COR-L47 (cell line): ENCODE results near the gene ERI3.
A peak's percentile ranks its signal among the peaks of the same experiment; 100 is the strongest.

Source experiments
- DNase-seq: peaks from one replicate; lab custom pipeline; 2025; lab: John Stamatoyannopoulos, UW

ERI3 gene, protein sequence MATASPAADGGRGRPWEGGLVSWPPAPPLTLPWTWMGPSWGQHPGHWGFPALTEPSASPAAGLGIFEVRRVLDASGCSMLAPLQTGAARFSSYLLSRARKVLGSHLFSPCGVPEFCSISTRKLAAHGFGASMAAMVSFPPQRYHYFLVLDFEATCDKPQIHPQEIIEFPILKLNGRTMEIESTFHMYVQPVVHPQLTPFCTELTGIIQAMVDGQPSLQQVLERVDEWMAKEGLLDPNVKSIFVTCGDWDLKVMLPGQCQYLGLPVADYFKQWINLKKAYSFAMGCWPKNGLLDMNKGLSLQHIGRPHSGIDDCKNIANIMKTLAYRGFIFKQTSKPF

DNA sequence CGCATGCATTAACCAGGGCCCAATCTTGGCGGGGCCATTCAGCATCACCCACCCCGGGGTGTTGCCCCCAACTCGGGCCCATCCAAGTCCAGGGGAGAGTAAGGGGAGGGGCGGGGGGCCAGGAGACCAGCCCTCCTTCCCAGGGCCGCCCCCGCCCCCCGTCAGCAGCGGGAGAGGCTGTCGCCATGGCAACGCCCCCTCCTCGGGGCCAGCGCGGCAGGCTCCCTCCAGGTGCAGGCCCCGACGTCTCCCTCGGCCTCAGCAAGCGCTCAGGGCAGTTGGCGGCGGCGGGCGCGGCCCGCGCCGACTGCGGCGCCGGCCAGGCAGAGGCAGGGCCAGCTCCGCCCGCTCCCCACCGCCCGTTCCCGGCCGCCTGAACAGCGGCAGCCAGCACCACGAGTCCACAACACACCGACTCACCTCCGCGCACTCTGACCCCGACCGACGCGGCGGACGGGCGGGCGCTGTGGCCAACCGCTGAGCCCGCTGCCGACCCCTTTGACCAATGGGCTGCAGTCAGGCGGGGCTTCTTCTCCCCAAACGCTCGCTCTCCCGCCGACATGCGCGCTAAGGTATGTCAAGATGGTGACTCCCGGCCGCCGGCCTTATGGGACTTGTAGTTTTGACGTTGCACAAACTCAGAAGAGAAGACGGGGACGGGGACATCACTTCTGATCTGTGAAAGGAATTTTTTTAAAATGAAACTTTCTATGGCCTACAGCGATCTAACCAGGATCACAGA is at the start of gene ERI3:
Gene ERI3, minus strand, starts transcription at position 418 of the 742 bp plus-strand sequence. Its CDS starts 231 bp downstream, at position 187.
- peak; percentile 86 for DNase-seq

DNA sequence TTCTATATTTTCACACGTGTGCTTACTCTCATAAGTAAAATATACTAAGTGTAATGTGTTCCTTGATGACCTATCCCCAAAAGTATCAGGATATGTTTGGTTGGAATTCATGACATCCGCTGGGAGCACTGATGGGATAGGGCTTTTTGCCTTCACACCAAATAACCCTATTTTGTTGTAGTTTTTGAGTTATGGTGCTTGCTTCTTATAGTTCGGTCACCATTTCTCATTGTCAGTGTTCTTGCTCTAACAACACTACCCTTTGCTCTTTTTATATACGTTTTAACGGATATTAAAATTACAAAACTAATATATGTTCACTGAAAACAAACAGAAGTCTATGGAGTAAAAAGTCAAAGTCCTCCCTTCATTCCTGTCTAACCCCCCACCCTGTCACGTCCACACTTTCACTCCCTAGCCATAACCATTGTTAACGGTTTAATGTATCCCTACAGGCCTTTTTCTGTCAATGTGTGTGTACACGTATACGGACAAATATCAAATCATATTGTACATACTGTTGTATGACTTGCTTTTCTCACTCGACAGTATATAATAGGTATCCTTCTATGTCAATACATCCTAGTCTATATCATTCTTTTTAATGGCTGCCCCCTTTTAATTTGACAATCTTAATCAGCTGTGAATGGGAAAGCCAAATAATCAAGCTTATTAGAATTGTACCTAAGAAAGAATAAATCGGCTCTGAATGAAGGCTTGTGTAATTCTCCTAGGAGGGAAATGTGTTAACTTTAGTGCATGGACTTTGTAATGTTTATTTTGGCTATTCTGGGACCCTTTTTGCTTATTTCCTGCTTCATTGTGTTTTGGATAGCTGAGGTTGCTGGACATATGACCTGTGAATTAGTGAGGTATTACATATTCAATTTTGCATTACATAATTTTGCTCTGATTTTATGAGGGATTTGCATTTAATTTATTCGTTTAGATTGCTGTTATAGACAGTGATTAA is 46.5 kb upstream of the ERI3 start:
- no peak for DNase-seq

DNA sequence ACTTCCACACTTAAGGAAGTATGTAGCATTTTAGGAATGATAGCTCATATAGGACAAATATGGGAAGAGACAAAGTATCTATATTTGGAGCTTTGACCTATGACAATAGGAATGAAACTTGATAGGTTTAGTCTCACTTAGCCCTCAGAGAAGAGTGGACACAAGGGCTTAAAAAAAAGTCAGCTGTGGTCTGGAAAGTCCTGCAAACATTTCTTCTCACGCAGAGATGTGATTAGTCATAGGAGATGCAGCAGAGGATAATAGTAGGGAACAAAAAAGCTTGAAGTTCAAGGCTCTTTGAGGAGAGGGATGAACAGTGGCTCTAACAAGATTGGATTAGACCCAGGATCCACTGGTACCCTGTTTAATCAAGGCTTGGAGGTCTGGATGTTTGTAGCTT is 35.2 kb upstream of the ERI3 start:
- no peak for DNase-seq

DNA sequence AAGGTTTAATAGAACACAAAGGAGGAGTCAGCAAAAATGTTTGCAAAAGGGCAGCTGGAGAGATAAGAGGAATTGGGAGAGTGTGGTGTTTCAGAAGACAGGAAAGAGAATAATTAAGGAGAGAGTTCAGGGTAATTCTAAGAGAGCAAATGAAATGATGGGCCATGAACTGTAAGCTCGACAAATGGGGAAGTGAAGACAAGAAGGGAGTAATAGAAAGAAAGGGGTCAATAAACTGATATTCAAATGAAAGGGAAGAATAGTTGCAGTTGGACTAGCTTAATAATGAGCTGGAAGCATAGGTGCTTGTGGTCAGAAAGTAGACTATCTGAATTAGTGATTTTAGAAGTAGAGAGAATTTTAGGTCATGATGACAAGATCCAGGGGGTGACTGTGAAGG is 34.4 kb upstream of the ERI3 start:
- DNase-seq, result no peak

DNA sequence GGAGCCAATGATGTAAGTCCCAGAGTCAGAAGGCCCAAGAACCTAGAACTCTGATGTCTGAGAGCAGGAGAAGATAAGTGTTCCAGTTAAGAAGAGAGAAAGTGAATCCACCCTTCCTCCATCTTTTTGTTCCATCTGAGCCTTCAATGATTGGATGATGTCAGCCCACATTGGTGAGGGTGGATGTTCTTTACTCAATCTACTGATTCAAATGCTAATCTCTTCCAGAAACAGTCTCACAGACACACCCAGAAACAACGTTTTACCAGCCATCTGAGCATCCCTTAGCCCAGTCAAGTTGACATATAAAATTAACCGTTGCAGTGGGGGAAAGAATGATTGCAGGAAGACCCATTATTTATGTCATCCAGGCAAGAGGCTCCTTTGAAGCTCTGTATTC is 33.5 kb upstream of the ERI3 start:
- no peak for DNase-seq

DNA sequence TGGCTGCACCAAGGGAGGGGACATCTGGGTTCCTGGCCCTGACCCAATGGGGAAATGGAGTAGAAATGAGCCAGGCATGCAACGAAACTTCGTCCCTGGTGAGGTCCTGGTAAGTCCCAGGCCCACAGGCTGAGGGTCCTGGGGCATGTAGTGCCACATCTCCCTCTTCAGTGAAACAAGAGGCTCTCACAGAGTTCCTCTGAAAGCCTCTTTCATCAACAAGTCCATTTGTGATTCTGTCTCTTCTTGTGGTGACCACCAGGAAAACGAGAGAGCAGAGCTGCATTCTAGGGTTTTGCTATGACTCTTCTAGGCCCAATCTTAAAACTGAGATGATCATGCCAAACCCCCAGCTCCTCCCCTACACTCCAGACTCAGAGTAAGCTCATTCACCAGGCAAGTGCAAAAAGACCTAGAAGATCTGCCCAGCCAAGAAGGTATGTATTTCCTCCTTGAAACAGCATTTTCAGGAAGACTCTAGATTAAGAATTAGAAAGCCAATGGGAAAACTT is 25.7 kb upstream of the ERI3 start:
- no peak for DNase-seq

DNA sequence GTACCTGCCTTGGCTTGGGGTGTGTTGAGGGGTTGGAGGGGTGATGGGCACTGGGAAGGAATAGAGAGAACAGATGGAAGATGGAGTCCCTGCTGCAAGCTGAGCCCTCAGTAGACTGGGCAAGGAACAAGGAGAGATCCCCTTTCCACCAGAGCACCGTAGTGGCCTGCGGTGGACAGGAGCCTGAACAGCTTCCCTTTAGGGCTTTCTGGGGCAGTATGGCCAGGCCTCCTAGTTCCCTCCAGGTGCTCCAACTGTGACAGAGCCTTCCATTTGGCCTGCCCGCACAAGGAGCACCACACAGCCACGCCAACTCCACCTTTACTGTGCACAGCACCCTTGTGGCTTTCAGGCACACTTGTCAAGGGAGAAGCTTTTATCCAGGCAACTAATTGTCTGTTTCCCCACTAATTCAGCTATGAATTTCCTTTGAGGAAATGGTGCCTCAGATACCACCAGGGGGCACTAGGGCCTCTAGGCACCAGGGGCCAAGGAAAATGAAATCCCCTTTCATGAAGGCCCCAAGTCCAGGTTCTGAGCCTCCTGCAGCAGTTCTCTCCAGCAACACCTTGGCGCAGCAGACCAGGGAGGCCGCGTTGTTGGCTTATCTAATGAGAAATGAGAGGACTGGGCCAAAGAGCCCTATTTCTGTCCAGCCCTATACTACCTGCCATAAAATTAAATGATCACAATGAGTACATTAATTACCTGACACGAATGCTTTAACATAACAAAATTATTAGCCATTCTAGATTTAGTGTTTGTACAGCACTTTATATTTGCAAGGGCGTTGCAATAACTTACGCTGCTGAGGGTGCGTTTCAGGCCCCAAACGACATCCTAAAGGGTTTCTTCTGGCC is 23.1 kb upstream of the ERI3 start:
- DNase-seq, result peak; percentile 45

DNA sequence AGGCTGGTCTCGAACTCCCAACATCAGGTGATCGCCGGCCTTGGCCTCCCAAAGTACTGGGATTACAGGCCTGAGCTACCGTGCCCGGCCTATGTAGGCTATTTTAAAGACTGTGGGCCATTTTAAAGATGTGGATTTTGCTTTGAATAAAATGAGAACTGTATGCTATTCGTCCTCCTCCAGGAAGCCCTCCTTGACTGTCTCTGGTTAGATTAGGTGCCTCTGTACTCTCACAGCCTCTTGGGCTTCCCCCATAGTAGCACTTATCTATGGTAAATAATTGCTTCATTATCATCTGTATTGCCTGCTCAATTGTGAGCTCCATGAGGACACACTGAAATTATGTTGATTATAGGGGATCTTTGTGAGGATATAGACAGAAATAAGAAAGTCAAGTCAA is 20.5 kb upstream of the ERI3 start:
- DNase-seq, result no peak

DNA sequence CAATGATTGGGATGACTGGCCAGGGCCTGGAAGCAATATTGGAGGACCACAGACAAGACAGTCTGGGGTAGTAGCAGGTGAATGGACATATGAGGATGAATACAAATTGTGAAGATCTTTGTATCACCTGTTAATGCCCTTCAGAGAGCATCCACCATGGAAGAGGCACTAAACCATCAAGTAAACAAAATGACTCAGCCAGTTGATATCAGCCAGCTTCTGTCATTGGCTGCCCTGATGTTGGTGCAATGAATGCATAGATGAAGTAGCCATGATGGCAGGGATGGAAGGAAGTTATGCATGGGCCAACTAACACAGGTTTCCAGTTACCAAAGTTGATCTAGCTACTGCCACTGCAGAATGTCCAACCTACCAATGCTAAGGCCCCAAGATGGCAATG is 16.1 kb upstream of the ERI3 start:
- DNase-seq, result no peak

DNA sequence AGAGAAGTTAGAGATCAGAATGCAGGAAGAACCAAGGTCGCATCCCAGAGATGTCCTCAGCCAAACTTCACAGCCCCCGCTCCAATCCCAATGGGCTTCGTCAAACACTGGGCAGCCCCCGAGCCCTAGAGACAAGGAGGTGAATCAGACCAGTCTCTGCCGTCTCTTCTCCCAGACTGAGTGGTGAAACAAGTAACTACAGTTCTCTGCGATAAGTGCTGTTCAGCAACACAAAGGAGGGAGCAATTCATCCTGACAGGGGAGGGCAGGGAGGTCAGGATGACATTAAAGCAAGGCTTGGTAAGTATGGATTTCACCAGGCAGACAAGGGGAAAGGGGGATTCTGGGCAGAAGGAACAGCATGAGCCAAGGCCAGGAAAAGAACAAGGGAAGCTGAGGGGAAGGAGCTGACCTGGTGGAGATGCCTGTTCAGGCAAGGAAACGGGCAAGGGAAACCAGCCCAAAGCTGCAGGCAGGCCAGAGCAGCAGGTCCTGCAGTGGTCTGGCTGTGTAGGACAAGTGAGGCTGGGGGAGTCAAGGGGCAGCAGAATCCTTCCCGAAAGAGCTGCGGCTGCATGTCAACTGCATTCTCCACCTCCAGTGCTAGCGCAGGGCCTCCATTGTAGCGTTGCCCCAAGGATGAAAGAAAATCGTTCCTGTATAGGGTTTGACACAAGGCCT is 13.6 kb upstream of the ERI3 start:
- DNase-seq, result no peak

DNA sequence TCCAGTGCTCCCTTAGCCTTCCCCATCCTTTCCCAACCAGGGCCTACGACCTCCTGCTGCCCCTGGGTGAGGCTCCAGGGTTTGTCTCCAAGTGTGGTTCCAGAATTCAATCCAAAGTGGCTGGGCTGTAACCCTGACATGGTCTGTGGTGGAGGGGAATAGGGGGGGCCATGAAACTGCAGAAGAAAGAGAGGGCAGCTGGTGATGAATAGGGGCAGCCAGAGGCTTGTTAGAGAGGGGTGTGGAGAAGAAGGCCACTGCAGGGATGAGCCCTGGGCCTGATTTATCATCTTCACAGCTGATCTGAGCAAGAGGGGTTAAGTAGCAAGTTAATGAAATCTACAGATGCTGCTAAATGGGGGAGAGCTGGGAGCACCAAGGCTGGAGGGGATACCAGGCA is 12.9 kb upstream of the ERI3 start:
- no peak for DNase-seq

DNA sequence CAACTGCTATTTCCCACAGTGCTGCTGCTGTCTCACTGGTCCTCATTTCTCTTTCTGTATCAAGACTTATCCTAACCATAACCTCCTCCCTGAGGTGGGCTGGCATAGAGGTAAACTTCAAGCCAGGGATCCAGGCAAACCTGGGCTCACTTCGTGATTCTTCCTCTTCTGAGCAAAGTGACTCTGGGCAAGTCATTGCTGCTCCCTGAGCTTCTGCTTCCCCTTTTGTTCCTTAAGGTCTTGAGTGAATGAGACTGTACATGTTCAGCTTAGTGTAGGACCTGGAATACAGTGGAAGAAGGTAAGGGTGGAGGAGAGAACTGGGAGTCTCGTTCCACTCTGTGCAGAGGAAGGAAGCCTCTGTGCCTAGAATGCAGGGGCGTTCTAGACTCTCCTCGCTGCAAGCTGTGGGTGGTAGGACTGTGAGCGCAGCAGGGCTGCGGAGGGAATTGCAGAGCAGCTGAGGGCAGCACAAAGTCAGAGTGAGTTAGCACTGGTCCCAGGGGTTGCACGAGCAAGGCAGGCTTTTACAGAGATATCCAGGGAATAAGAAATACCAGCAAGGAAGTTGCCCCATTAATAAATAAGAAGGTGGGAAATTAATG is 11.4 kb upstream of the ERI3 start:
- no peak for DNase-seq

DNA sequence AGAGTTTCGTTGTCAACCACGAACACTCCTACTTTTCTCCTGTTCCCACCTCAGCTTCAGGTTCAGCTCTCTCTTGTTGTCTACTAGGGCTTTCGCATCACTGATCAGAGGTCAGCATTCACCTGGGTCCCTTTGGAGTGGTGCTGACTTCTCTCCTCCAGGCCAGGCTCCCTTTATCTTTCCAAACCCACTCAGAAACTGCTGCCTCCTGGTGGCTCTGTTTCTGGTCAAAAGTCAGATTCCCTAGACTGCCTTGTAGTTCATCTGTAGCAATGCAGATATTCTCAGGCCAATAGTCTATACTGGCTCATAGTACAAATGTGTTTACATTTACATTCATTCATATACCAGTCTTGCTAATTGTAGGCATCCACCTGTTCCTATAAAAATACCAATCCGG is 6.4 kb upstream of the ERI3 start:
- DNase-seq, result no peak

DNA sequence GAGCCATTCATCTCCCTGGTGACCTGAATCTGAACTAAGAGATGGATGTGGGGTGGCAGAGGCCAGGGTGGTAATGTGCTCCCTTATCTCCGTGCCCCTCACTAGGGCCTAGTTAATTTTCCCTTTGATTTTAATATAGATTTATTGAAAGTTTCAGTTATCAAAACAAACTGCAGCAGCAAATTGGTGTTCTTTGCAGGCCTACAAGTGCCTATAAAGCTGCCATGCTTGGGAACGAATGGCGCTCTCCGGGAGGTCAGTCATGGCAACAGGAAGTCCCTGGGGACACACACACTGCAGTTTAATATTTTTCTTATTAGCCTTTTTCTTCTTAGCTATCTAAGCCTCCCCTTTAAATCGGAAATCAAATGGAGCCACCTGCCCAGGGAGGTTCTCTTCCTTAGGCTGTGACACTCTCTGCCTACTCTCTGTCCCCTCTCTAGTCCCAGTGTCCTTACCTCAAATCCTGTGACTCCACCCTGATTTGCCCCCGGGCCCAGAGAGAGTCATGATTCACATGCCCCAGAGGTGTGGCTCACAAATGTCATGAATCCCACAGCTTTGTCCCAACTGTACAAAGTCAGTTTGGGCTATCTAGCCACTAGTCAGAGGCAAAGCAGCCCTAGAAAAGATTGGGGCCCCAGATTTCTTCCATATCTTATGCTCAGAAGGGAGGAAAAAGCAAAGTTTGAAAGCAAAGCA is 4.3 kb upstream of the ERI3 start:
- DNase-seq, result no peak

DNA sequence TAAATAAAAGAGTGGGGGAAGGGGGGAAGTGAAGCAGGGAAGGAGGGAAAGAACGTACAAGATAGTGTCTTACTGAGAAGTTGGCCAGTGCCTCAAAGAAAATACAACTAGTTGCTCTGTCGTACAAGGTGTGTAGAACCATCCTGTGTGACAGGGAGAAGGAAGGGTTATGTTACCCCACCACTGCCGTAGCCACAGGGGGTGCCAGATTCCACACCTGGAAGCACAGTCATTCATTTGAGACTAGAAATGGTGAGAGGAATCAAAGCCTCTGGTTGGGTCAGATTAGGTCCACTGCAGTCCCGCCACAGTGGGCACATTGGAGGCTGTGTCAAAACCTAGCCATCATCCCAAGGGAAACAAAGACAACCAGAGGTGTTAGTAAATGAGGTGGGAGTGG is 2.7 kb upstream of the ERI3 start:
- no peak for DNase-seq

DNA sequence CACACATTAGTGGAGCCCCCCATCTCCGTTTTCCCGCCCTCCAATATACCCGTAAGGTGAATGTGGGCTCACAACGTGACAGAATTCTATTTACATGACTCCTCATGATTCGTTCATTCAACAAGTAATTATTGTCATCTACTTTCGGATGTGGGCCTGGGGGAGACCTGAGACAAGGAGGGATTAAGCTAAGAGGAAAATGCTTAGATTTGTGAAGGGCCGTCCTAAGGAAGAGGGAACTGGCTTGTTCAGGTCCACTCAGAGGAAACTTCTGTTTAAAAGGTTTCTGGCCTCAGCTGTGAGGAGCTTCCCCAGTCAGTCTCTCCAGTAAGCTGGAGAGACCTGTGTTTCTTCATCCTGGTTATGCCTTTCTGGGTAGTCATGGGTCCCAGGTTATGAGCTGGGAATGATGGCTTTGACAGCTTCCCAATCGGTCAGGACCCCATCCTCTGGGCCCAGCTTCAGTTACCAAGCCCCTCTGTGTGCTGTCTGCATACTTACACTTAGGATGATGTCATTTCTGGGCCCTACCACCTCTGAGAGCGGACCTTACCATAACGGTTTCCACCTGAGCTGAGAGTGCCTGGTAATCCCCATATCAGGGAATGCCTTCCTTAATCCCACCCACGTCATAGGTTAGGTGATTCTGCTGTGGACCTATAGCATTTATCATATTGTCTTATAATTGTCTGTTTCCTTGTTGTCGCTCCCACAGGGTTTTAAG is 687 bp upstream of the ERI3 start:
- no peak for DNase-seq

DNA sequence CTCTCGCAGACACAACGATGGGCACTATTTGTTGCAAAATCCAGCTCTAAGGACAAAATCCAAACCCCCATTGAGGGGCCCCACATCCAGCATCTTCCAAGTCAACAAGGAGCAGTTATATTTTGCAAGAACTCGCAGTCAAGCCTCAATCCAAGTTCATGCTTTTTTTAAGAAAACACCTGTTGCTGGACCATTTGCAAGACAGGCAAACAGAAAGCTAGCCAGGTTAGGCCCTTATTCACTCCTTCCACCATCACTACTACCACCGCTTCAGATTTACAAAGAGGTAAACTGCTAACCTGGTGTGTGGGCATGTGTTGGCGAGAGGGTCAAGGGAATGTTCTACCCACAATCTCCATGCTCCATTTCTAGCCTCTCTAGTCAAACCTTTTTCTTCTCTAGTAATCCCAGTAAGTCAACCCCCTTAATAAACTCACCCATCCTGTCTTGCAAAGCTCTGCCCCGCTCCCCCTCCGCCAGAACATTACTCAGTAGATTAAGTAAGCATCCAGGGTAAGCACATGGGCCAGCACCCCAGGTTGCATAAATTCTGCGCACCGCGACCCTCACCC is 703 bp downstream of the ERI3 start:
- DNase-seq, result no peak

DNA sequence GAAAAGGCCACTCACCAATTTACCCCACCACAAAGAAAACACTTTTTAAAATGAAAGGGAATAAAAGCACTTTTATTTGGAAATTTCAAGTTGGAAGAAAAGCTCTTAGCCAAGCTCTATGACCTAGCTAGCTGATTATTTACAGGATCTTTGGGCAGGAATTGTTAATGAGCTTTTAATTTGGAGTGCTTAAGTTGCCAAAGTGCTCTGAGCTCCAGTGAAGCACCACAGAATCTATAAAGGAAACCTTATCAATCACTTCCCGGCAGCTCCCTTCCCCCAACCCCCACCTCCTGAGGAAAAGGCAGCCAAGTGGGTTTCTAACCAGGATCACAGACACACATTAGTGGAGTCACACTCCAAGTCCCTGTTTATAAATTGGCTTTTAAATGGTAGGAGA is 1.5 kb downstream of the ERI3 start:
- no peak for DNase-seq

DNA sequence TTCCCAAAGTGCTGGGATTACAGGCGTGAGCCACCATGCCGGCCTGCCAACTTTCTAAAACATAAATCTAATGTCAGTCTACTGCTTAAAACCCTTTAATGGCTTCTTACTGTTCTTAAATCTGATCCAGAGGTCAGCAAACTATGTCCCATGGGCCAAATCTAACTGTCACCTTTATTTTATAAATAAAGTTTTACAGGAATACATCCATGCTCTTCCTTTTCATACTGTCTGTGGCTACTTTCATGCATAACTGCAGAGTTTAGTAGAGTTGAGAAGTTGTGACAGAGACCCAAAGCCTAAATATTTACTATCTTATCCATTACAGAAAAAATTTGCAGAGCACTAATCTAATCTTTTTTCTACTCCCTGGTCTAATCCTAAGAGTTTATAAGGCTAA is 3.8 kb downstream of the ERI3 start:
- no peak for DNase-seq
